ENCODE measurements around the gene SYNPO2.

GRCh38 chr4:118883861-118884260 is 4.8 kb upstream of the SYNPO2 start:
- TF ChIP-seq CTCF (IDR thresholded peaks at IDR 0.05; ENCODE audit: low read depth, low read length) (no peak), MYC (IDR thresholded peaks at IDR 0.05; ENCODE audit: low read depth, low read length) (no peak), POLR2A (IDR thresholded peaks at IDR 0.05; ENCODE audit: extremely low read depth, insufficient read length) (no peak)

Data from NB4 (cell line).